Activated T-cell treated with anti-CD3 and anti-CD28 coated beads, Interleukin-2, amount 50 U/mL, for 24 hours (primary cell): Measurements from ENCODE around the gene GLG1.

Experiments used
- DNase-seq: peaks from one replicate; pipeline ENCODE4 v3.0.0-alpha.2; 2020
- H3K27ac Mint-ChIP-seq: 2 replicates; pipeline ENCODE4 v1.8.0; 2020; ENCODE audit warnings: mild to moderate bottlenecking, mixed read lengths
- H3K27me3 Mint-ChIP-seq: 2 replicates; pipeline ENCODE4 v1.8.0; 2020; ENCODE audit warnings: mixed read lengths
- H3K36me3 Mint-ChIP-seq: 2 replicates; pipeline ENCODE4 v1.8.0; 2020; ENCODE audit warnings: low read depth, mixed read lengths
- H3K4me1 Mint-ChIP-seq: 2 replicates; pipeline ENCODE4 v1.8.0; 2020; ENCODE audit warnings: low read depth, mixed read lengths
- H3K4me3 Mint-ChIP-seq: 2 replicates; pipeline ENCODE4 v1.8.0; 2020; ENCODE audit warnings: mild to moderate bottlenecking, moderate library complexity, mixed read lengths
- H3K9me3 Mint-ChIP-seq: 2 replicates; pipeline ENCODE4 v1.8.0; 2020; ENCODE audit warnings: mixed read lengths

GLG1 gene

GRCh38 chr16:74511961-74512360 is 95.0 kb downstream of the GLG1 start:
- no peaks in the 10 kb centered on the region for H3K9me3 Mint-ChIP-seq
- H3K36me3 Mint-ChIP-seq: peaks cover 28% of the 10 kb centered on the region
- H3K27ac Mint-ChIP-seq: no peak overlapping the region
- H3K27me3 Mint-ChIP-seq: no peaks in the 10 kb centered on the region
- no peak for DNase-seq
- no peak overlapping the region for H3K4me3 Mint-ChIP-seq
- peaks cover 65% of the 10 kb centered on the region for H3K4me1 Mint-ChIP-seq

- H3K27ac Mint-ChIP-seq: no peak overlapping the region
Measured at GRCh38 chr16:74505011-74505410, 101.9 kb downstream of the GLG1 start.

GRCh38 chr16:74503412-74503811 is 103.5 kb downstream of the GLG1 start:
- no peak overlapping the region for H3K4me3 Mint-ChIP-seq
- no peaks in the 10 kb centered on the region for H3K27me3 Mint-ChIP-seq
- DNase-seq: no peak
- H3K4me1 Mint-ChIP-seq: peaks cover 28% of the 10 kb centered on the region
- peaks cover 59% of the 10 kb centered on the region for H3K36me3 Mint-ChIP-seq
- H3K27ac Mint-ChIP-seq: peak overlapping the region; percentile 33
- H3K9me3 Mint-ChIP-seq: no peaks in the 10 kb centered on the region

More at GRCh38 chr16:74505011-74505410, 101.9 kb downstream of the GLG1 start:
- DNase-seq: no peak
- no peaks in the 10 kb centered on the region for H3K9me3 Mint-ChIP-seq
- peaks cover 61% of the 10 kb centered on the region for H3K36me3 Mint-ChIP-seq
- no peaks in the 10 kb centered on the region for H3K27me3 Mint-ChIP-seq
- peaks cover 33% of the 10 kb centered on the region for H3K4me1 Mint-ChIP-seq
- H3K4me3 Mint-ChIP-seq: no peak overlapping the region

DNA sequence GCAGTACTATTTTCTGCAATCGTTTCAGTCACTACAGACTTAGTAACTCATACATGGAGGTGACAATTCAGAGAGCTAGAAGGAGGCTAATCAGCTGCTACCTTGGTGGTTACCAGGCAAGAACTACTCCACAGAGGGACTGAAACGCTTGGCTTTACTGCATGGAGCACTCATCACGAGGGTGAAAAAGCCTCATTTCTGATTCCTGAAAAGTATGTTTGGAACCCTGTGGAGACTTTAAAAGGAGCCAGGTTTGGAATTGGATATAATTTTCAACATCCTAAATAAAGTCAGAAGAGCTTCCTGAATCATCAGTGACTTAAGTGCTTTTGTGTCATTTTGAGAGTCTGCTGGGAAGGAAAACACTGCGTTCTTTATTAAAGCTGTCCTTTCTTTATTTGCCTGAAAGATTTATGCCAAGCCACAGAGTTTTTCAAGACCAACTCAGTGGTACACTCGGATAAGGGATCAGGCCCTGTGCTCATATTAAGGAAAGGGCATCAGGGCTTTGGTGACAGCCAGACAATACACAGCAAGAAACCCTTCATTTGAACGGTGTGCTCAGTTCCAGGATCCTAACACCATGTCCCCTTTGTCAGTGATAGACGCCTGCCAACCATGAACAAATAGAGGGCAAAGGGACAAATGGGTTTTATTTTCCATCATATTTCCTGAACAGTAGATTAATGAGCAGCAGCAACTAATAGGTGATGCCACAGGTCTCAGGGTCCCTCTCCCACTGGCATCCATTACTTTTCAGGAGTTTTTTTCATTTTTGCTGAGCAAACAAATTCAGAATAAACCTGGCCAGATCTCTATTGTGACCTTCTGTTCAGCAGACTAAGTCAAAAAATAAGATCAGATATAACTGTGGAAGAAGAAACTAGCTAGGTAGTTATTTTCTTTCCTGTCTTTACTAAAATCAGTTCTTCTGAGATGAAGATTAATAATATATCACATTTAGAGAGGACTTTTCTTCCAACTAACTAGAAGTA is 105.1 kb downstream of the GLG1 start:
- DNase-seq: no peak
- Mint-ChIP-seq H3K4me3 (no peak overlapping the region), H3K27me3 (no peaks in the 10 kb centered on the region), H3K27ac (peak overlapping the region; percentile 76), H3K9me3 (no peaks in the 10 kb centered on the region), H3K36me3 (peaks cover 48% of the 10 kb centered on the region), H3K4me1 (peaks cover 17% of the 10 kb centered on the region)

- peak overlapping the region; percentile 68 for H3K27ac Mint-ChIP-seq
- peaks cover 51% of the 10 kb centered on the region for H3K36me3 Mint-ChIP-seq
- no peak for DNase-seq
- no peak overlapping the region for H3K4me3 Mint-ChIP-seq
- no peaks in the 10 kb centered on the region for H3K9me3 Mint-ChIP-seq
- no peaks in the 10 kb centered on the region for H3K27me3 Mint-ChIP-seq
- H3K4me1 Mint-ChIP-seq: peaks cover 12% of the 10 kb centered on the region
Measured at GRCh38 chr16:74500907-74501306, 106.0 kb downstream of the GLG1 start.

GRCh38 chr16:74499114-74499513 is 107.8 kb downstream of the GLG1 start:
- H3K9me3 Mint-ChIP-seq: no peaks in the 10 kb centered on the region
- DNase-seq: no peak
- no peaks in the 10 kb centered on the region for H3K27me3 Mint-ChIP-seq
- peaks cover 60% of the 10 kb centered on the region for H3K36me3 Mint-ChIP-seq
- H3K27ac Mint-ChIP-seq: no peak overlapping the region
- peaks cover 12% of the 10 kb centered on the region for H3K4me1 Mint-ChIP-seq
- H3K4me3 Mint-ChIP-seq: no peak overlapping the region

GRCh38 chr16:74497761-74498160 is 109.2 kb downstream of the GLG1 start:
- Mint-ChIP-seq H3K4me3 (no peak overlapping the region), H3K4me1 (peaks cover 9% of the 10 kb centered on the region), H3K27ac (peak overlapping the region; percentile 63), H3K27me3 (no peaks in the 10 kb centered on the region), H3K9me3 (no peaks in the 10 kb centered on the region), H3K36me3 (peaks cover 62% of the 10 kb centered on the region)
- no peak for DNase-seq

- Mint-ChIP-seq H3K27ac (no peak overlapping the region), H3K36me3 (peaks cover 64% of the 10 kb centered on the region), H3K9me3 (no peaks in the 10 kb centered on the region), H3K4me1 (peaks cover 6% of the 10 kb centered on the region), H3K27me3 (no peaks in the 10 kb centered on the region), H3K4me3 (no peak overlapping the region)
- DNase-seq: no peak
Measured at GRCh38 chr16:74496054-74496453, 110.9 kb downstream of the GLG1 start.

DNA sequence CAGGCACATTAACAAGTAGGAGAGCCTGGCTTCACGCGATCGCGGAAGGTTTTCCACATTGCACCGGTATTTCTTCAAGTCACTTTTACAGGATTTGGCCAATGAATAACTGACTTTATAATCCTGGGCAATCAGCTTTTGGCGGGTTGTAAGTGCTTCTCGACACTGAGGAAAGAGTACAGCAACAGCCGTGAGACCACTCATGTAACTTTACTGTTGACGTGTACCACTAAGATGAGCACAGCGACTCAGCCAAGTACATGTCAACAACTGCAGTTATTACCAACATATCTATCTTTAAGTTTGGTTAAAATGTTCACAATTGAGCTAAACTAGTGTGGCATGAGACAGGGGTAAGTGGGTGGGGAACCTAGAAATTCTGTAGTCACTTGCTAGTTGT is 113.9 kb downstream of the GLG1 start:
- H3K9me3 Mint-ChIP-seq: no peaks in the 10 kb centered on the region
- DNase-seq: no peak
- peaks cover 80% of the 10 kb centered on the region for H3K36me3 Mint-ChIP-seq
- peaks cover 4% of the 10 kb centered on the region for H3K4me1 Mint-ChIP-seq
- H3K27me3 Mint-ChIP-seq: no peaks in the 10 kb centered on the region
- H3K4me3 Mint-ChIP-seq: no peak overlapping the region
- H3K27ac Mint-ChIP-seq: no peak overlapping the region

- Mint-ChIP-seq H3K4me1 (peaks cover 15% of the 10 kb centered on the region), H3K27ac (peak overlapping the region; percentile 1), H3K36me3 (peaks cover 85% of the 10 kb centered on the region), H3K9me3 (no peaks in the 10 kb centered on the region), H3K4me3 (no peak overlapping the region), H3K27me3 (no peaks in the 10 kb centered on the region)
- DNase-seq: no peak
Measured at GRCh38 chr16:74487634-74488495, 119.0 kb downstream of the GLG1 start.

GRCh38 chr16:74485916-74486315 is 121.0 kb downstream of the GLG1 start:
- no peak overlapping the region for H3K27ac Mint-ChIP-seq
- H3K4me3 Mint-ChIP-seq: no peak overlapping the region
- H3K9me3 Mint-ChIP-seq: no peaks in the 10 kb centered on the region
- no peak for DNase-seq
- peaks cover 15% of the 10 kb centered on the region for H3K4me1 Mint-ChIP-seq
- no peaks in the 10 kb centered on the region for H3K27me3 Mint-ChIP-seq
- H3K36me3 Mint-ChIP-seq: peaks cover 82% of the 10 kb centered on the region

- no peak overlapping the region for H3K4me3 Mint-ChIP-seq
- H3K36me3 Mint-ChIP-seq: peaks cover 84% of the 10 kb centered on the region
- no peaks in the 10 kb centered on the region for H3K27me3 Mint-ChIP-seq
Measured at GRCh38 chr16:74480150-74481029, 126.5 kb downstream of the GLG1 start.

GRCh38 chr16:74477226-74477625 is 129.7 kb downstream of the GLG1 start:
- Mint-ChIP-seq H3K27me3 (no peaks in the 10 kb centered on the region), H3K9me3 (no peaks in the 10 kb centered on the region), H3K4me1 (no peaks in the 10 kb centered on the region), H3K4me3 (no peak overlapping the region), H3K27ac (no peak overlapping the region), H3K36me3 (peaks cover 88% of the 10 kb centered on the region)
- no peak for DNase-seq

More at GRCh38 chr16:74480150-74481029, 126.5 kb downstream of the GLG1 start:
- H3K9me3 Mint-ChIP-seq: no peaks in the 10 kb centered on the region
- no peak for DNase-seq
- H3K4me1 Mint-ChIP-seq: peaks cover 3% of the 10 kb centered on the region
- peak overlapping the region; percentile 55 for H3K27ac Mint-ChIP-seq

DNA sequence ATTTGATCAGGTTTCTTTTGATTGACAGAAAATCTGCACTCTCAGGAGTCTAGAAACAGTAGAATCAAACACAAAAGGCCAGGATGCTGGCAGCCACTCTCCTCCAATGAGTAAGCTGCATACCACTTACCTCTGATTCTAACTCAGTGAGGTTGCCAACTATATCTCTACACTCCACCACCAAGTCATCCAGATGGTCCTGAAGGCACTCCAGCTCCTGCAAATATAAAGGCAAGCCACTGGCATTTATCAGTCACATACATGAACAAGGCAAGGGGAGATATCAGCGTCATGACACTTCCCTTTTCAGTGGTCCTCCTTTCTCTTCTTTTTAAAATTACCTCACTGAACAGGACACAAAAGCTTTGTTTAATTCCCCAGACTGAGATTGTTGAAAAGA is 132.5 kb downstream of the GLG1 start:
- H3K9me3 Mint-ChIP-seq: no peaks in the 10 kb centered on the region
- no peak for DNase-seq
- peak overlapping the region; percentile 55 for H3K27ac Mint-ChIP-seq
- H3K36me3 Mint-ChIP-seq: peaks cover 91% of the 10 kb centered on the region
- no peaks in the 10 kb centered on the region for H3K27me3 Mint-ChIP-seq
- no peak overlapping the region for H3K4me3 Mint-ChIP-seq
- no peaks in the 10 kb centered on the region for H3K4me1 Mint-ChIP-seq
